Measurements from ENCODE around the gene PIP4K2A. TPM values are rescaled to one million over a fixed set of nuclear protein-coding genes. Genes with fewer than 3 reads are reported as not detected.

Gene PIP4K2A
- total and polyA plus RNA-seq, 12 donors, result 12.3 to 70.6 (median 28.5) TPM

GRCh38 chr10:22737587-22737986 is 23.2 kb upstream of the PIP4K2A start:
- 43 to 67% (median 55%) methylated on average over 1 of the region's 1 CpG for WGBS, 4 donors
- TF ChIP-seq POLR2A (IDR thresholded peaks at IDR 0.05) (no peak), CTCF (IDR thresholded peaks at IDR 0.05) (no peak)
- Histone ChIP-seq H3K36me3 (replicated peaks in 1 of 2) (no peaks in the 10 kb centered on the region), H3K4me3 (no peak overlapping the region), H3K4me1 (replicated peaks in 1 of 2) (no peaks in the 10 kb centered on the region), H3K27ac (no peak overlapping the region), H3K27me3 (no peaks in the 10 kb centered on the region), H3K9me3 (replicated peaks in 1 of 3) (no peaks in the 10 kb centered on the region)
- peak in 4 of 7 donors; percentile 22 to 57 (median 32) for DNase-seq
- intact Hi-C loops (cut with DNase I), result no loop called here

GRCh38 chr10:22736134-22736533 is 21.8 kb upstream of the PIP4K2A start:
- Histone ChIP-seq H3K36me3 (replicated peaks in 1 of 2) (no peaks in the 10 kb centered on the region), H3K4me3 (no peak overlapping the region), H3K4me1 (replicated peaks in 1 of 2) (no peaks in the 10 kb centered on the region), H3K9me3 (replicated peaks in 1 of 3) (no peaks in the 10 kb centered on the region), H3K27me3 (no peaks in the 10 kb centered on the region), H3K27ac (no peak overlapping the region)
- DNase-seq, result no peak
- TF ChIP-seq CTCF (IDR thresholded peaks at IDR 0.05) (no peak), POLR2A (IDR thresholded peaks at IDR 0.05) (no peak)
- intact Hi-C loops (cut with DNase I), result no loop called here

- 82 to 95% (median 84%) methylated on average over 3 of the region's 3 CpGs for WGBS, 4 donors
- H3K36me3 ChIP-seq (replicated peaks in 1 of 2), result no peaks in the 10 kb centered on the region
Observed at GRCh38 chr10:22733992-22734391, 19.6 kb upstream of the PIP4K2A start.

GRCh38 chr10:22727663-22728062 is 13.3 kb upstream of the PIP4K2A start:
- 70 to 87% (median 73%) methylated on average over 3 of the region's 3 CpGs for WGBS, 4 donors
- no peak for DNase-seq
- no peaks in the 10 kb centered on the region for H3K9me3 ChIP-seq (replicated peaks in 1 of 3)
- no peaks in the 10 kb centered on the region for H3K36me3 ChIP-seq (replicated peaks in 1 of 2)
- no peak overlapping the region for H3K4me3 ChIP-seq
- no peaks in the 10 kb centered on the region for H3K27me3 ChIP-seq
- TF ChIP-seq POLR2A (IDR thresholded peaks at IDR 0.05) (no peak), CTCF (IDR thresholded peaks at IDR 0.05) (no peak)
- intact Hi-C loops (cut with DNase I), result no loop called here
- no peak overlapping the region for H3K27ac ChIP-seq
- H3K4me1 ChIP-seq (replicated peaks in 1 of 2), result no peaks in the 10 kb centered on the region

More at GRCh38 chr10:22733992-22734391, 19.6 kb upstream of the PIP4K2A start:
- no peak overlapping the region for H3K27ac ChIP-seq
- H3K4me1 ChIP-seq (replicated peaks in 1 of 2), result no peaks in the 10 kb centered on the region
- H3K27me3 ChIP-seq, result no peaks in the 10 kb centered on the region
- TF ChIP-seq CTCF (IDR thresholded peaks at IDR 0.05), result no peak
- TF ChIP-seq POLR2A (IDR thresholded peaks at IDR 0.05), result no peak
- DNase-seq, result no peak
- H3K9me3 ChIP-seq (replicated peaks in 1 of 3), result no peaks in the 10 kb centered on the region
- no peak overlapping the region for H3K4me3 ChIP-seq
- intact Hi-C loops (cut with DNase I), result no loop called here
